ENCODE data around the gene PRRC1.
A peak's percentile ranks its signal among the peaks of the same experiment; 100 is the strongest.

DNA sequence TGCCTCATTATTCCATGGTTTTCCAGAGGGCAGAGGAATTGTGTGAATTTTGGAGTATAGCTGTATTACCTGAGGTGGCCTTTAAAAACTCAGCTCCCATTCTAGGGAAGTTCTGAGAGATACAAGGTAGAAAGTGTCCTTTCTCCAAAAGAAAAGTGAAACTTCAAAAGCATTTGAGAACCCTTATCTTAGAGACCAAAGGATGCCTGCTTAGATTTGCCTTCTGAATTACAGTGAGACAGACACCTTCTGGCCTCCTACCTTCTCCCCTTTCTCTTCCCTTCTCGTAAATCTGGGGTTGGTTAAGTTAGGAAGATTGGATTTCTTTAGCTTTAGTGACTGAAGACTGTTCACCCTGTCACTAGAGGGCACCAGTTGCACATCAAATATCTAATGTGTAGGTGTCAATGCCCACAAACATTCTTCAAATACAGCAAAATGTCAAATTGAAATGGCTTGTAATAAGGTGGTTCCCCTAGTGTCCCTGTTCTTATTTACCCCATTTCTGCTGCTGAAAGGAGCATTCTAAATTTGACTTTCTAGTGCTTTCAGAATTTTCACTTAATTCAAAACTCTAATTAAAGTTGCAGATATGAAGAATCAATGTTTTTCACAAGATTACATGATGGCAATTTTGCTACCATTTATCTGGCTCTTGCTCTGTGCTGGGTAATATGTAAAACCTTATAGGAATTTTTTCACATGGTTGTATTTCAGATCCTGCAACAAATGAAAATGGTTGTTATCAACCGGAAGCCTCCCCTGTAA lies 46.7 kb downstream of the PRRC1 start:
- TF ChIP-seq, protein P1, sequence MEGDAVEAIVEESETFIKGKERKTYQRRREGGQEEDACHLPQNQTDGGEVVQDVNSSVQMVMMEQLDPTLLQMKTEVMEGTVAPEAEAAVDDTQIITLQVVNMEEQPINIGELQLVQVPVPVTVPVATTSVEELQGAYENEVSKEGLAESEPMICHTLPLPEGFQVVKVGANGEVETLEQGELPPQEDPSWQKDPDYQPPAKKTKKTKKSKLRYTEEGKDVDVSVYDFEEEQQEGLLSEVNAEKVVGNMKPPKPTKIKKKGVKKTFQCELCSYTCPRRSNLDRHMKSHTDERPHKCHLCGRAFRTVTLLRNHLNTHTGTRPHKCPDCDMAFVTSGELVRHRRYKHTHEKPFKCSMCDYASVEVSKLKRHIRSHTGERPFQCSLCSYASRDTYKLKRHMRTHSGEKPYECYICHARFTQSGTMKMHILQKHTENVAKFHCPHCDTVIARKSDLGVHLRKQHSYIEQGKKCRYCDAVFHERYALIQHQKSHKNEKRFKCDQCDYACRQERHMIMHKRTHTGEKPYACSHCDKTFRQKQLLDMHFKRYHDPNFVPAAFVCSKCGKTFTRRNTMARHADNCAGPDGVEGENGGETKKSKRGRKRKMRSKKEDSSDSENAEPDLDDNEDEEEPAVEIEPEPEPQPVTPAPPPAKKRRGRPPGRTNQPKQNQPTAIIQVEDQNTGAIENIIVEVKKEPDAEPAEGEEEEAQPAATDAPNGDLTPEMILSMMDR (conservative IDR thresholded peaks at IDR 0.05; ENCODE audit: low read depth, low read length), result peak; percentile 76
- no peak for TF ChIP-seq EZH2 (IDR thresholded peaks at IDR 0.05; ENCODE audit: borderline replicate concordance, low read depth, low read length, poor library complexity, severe bottlenecking)

Data from A673 (cell line).